ENCODE data around the gene KCNG2. TPM values are rescaled to one million over a fixed set of nuclear protein-coding genes. Genes with fewer than 3 reads are reported as not detected.

The KCNG2 gene
- total RNA-seq, 2 experiments from 2014 or later, result not detected

DNA sequence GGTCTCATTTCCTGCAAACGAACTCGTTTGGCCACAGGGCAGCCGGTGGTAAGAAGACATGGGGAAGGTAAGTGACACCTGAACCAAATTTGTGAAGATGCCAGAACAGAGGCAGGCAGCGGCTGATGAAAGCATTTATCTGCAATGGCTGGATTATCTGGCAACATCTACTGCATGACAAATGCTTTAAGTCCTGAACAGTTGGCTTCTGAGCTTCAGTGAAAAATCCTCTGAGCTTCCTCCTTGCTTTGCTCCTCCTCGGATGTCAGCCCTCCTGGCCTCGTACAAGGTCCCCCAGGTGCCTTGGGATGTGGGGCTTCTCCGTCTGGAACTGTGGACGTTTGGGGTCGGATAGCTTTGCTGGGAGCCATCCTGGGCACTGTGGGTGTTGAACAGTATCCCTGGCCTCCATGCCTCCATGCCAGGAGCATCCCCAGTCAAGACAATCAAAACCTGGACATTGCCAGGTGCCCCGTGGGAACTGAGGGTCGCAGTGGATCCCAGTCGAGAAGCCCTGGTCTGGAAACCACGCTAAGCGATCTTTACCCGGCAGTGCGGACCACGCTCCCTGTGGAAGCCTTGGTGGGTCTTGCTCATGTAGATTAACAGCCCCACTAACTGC is 49.3 kb downstream of the KCNG2 start:
- H3K27me3 Mint-ChIP-seq, result peaks cover 10% of the 10 kb centered on the region
- H3K4me1 Mint-ChIP-seq, result no peaks in the 10 kb centered on the region
- no peaks in the 10 kb centered on the region for H3K36me3 Mint-ChIP-seq (ENCODE audit: low read depth)
- ChIA-PET POLR2A (no interaction called here), CTCF (no interaction called here)
- DNase-seq, result no peak
- H3K9me3 Mint-ChIP-seq, result no peaks in the 10 kb centered on the region
- H3K4me3 Mint-ChIP-seq, result no peak overlapping the region
- H3K27ac Mint-ChIP-seq, result no peak overlapping the region

DNA sequence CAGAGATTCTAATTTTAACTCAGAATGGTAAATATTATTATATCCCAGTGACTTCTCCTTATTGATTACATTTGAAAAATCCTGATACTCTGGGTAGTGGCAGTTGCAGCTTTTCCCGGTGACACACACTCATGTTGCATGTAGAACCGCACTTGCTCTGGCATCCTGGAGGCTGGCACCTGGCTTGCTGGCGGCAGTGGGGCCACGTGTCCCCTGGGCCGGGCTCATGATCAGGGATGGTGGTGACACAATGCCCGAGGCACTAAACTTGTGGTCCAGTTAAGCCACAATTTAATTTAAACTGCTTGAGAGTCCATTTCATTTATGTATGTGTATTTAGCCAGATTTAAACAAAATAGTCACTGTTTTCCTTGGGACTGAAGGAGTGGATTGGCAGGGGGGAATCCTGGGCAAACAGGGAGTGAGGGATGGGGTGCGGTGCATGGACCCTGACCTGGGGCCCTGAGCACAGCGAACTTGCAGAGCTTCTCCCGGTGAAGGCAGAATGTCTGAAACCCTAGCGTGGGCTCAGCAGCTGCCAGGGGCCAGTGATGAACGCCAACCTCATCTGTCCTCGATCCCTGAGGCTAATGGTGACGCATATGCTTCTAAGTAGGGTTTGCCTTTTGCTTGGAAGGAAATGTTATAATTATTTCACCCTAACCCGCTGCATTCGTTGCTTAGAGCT is 50.0 kb downstream of the KCNG2 start:
- H3K27ac Mint-ChIP-seq, result no peak overlapping the region
- ChIA-PET POLR2A (no interaction called here), CTCF (no interaction called here)
- peaks cover 5% of the 10 kb centered on the region for H3K27me3 Mint-ChIP-seq
- H3K9me3 Mint-ChIP-seq, result no peaks in the 10 kb centered on the region
- H3K36me3 Mint-ChIP-seq (ENCODE audit: low read depth), result no peaks in the 10 kb centered on the region
- H3K4me1 Mint-ChIP-seq, result no peaks in the 10 kb centered on the region
- no peak for DNase-seq
- H3K4me3 Mint-ChIP-seq, result no peak overlapping the region

DNA sequence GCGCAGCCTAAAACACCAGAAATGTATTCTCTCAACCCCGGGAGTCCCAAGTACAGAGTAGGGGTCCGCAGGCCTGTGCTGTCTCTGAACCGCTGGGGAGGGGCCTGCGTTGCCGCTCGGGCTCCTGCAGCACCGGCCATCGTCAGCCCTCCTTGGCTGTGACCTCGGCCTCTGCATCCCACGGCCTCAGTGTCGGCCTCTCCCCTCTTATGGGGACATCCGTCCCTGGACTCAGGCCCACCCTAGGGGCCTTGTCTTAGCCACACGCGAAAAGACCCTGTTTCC is 50.5 kb downstream of the KCNG2 start:
- no peaks in the 10 kb centered on the region for H3K4me1 Mint-ChIP-seq
- no peak overlapping the region for H3K4me3 Mint-ChIP-seq
- POLR2A ChIA-PET, result no interaction called here

DNA sequence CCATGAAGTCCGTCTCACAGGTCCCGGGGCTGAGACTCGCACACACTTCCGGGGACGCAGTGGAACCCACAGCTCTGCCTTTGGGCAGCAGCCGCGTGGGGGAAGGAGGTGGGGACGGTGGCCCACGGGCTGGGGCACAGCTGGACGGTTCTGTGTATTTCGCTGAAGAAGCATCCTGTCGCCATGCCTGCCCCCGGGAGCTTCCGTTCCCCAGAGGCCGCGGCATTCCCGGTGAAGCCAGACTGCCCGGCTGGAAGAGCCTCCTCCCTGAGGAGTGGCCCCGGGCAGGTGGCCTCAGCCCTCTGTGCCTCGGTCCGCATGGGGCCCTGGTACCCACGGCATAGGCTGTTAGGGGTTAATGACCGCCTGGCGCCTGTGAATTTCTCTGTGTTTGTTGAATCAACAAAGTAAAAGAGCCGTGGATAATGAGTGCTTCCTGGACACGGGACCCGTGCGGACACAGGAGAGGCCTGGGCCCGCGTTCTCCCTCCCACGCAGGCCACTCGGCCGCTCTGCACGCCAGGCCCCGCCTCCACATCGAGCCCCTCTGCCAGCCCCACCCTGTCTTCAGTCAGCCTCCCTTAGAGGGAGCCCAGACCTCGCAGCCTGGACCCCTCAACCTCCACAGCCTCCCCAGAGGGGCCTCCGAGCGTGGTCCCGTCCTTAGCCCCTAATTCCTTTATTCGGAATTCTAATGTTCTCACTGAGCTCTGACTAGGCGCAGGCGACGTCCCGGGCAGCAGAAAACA is 51.0 kb downstream of the KCNG2 start:
- no peak for DNase-seq
- Mint-ChIP-seq H3K27me3 (peaks cover 3% of the 10 kb centered on the region), H3K4me1 (no peaks in the 10 kb centered on the region), H3K9me3 (no peaks in the 10 kb centered on the region), H3K27ac (no peak overlapping the region), H3K4me3 (no peak overlapping the region), H3K36me3 (ENCODE audit: low read depth) (no peaks in the 10 kb centered on the region)
- ChIA-PET POLR2A (no interaction called here), CTCF (no interaction called here)

More for the DNA sequence above, 50.5 kb downstream of the KCNG2 start:
- DNase-seq, result no peak
- CTCF ChIA-PET, result no interaction called here
- Mint-ChIP-seq H3K27me3 (peaks cover 3% of the 10 kb centered on the region), H3K27ac (no peak overlapping the region), H3K9me3 (no peaks in the 10 kb centered on the region), H3K36me3 (ENCODE audit: low read depth) (no peaks in the 10 kb centered on the region)

DNA sequence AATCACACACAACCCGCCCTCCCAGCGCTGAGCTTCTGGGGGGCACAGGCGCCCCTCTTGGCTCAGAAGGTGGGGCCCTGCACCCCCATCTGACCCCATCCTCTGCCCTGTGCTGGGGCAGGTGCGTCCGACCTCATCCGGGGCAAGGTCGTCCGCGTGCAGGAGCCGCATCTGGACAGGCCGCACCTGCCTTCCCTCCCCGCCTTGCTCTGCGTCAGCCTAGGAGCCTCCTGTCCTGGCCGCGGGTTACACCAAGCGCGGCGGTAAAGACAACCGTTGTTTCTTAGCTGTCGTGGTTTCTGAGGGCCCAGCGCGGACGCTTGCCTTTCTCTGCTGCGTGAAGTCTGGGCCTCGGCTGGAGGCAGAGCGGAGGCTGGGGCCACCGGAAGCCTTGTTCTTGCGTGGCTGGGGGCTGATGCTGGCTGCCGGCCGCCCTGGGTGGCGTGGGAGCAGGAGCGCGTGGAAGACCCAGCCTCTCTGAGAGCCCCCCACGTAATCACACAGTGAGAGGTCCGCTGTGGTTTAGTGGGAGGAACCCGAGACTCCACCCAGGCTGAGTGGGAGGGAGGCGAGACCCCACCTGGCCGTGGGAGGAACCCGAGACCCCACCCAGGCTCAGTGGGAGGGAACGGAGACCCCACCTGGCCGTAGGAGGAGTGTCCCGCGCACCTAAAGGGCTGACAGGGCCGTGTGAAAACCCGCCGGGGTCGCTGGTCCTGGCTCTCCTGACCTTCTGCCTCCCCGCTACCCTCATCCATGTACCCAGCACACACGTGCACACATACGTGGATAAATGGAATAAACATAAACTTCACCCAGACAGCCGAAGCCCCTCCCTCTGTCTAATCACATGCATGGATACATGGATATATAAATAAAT is 51.8 kb downstream of the KCNG2 start:
- H3K27me3 Mint-ChIP-seq, result no peaks in the 10 kb centered on the region
- H3K27ac Mint-ChIP-seq, result no peak overlapping the region
- H3K9me3 Mint-ChIP-seq, result no peaks in the 10 kb centered on the region
- H3K4me3 Mint-ChIP-seq, result no peak overlapping the region
- ChIA-PET CTCF (no interaction called here), POLR2A (no interaction called here)
- no peaks in the 10 kb centered on the region for H3K4me1 Mint-ChIP-seq
- no peaks in the 10 kb centered on the region for H3K36me3 Mint-ChIP-seq (ENCODE audit: low read depth)
- no peak for DNase-seq

DNA sequence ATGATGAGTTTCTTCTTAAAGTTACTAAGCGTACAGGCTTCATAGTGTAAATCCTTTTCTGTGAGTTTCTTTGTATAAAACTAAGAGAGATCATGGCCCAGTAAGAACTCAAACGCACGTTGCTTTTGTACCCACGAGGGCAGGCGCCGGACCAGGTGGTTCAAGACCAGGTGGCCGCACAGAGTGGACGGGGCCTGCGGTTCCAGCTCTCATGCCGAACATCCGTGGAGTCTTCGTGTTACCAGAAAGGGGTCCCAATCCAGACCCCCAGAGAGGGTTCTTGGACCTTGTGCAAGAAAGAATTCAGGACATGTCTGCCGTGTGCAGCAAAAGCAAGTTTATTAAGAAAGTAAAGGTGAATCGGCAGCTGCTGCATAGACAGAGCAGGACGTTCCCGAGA is 53.0 kb downstream of the KCNG2 start:
- CTCF ChIA-PET, result no interaction called here
- H3K9me3 Mint-ChIP-seq, result no peaks in the 10 kb centered on the region
- POLR2A ChIA-PET, result no interaction called here
- H3K27me3 Mint-ChIP-seq, result no peaks in the 10 kb centered on the region
- no peaks in the 10 kb centered on the region for H3K36me3 Mint-ChIP-seq (ENCODE audit: low read depth)
- no peak for DNase-seq
- H3K27ac Mint-ChIP-seq, result no peak overlapping the region
- no peak overlapping the region for H3K4me3 Mint-ChIP-seq
- H3K4me1 Mint-ChIP-seq, result no peaks in the 10 kb centered on the region

DNA sequence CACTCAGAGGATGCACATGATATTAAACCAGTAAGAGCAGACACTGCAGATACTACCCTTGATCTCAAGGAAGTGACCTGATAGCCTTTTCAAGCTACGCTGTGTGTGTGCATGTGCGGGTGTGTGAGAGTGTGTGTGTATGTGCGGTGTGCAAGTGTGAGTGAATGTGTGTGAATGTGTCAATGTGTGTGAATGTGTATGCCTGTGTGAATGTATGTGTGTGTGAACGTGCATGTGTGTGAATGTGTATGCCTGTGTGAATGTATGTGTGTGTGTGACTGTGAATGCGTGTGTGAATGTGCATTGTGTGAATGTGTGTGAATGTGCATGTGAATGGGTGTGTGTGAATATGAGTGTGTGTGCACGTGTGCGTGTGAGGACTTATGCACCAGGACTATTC is 53.8 kb downstream of the KCNG2 start:
- no peak for DNase-seq
- Mint-ChIP-seq H3K4me1 (no peaks in the 10 kb centered on the region), H3K9me3 (no peaks in the 10 kb centered on the region), H3K27ac (no peak overlapping the region), H3K4me3 (no peak overlapping the region), H3K36me3 (ENCODE audit: low read depth) (no peaks in the 10 kb centered on the region), H3K27me3 (no peaks in the 10 kb centered on the region)
- POLR2A ChIA-PET, result no interaction called here
- CTCF ChIA-PET, result no interaction called here

DNA sequence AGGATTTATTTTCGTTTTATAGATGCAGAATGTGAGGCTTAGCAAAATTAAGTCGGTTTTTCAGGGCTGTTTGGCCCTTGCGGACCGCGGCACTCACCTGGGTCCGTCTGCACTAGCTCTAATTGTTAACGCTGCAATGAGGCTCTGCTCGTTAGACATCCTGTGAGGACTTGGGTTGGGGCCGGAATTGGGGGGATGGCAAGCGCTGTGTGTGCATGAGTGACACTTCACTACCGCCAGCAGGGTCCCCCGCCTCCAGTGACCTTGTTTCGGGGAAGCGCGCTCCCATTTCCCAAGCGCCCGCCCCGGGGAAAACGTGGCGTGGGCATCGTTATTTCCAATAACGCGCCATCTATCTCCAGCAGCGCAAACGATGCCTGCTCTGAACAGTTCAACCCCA is 54.2 kb downstream of the KCNG2 start:
- H3K4me3 Mint-ChIP-seq, result no peak overlapping the region
- no peaks in the 10 kb centered on the region for H3K27me3 Mint-ChIP-seq
- no peaks in the 10 kb centered on the region for H3K36me3 Mint-ChIP-seq (ENCODE audit: low read depth)
- H3K4me1 Mint-ChIP-seq, result no peaks in the 10 kb centered on the region
- ChIA-PET POLR2A (no interaction called here), CTCF (no interaction called here)
- DNase-seq, result no peak
- no peak overlapping the region for H3K27ac Mint-ChIP-seq
- H3K9me3 Mint-ChIP-seq, result no peaks in the 10 kb centered on the region

DNA sequence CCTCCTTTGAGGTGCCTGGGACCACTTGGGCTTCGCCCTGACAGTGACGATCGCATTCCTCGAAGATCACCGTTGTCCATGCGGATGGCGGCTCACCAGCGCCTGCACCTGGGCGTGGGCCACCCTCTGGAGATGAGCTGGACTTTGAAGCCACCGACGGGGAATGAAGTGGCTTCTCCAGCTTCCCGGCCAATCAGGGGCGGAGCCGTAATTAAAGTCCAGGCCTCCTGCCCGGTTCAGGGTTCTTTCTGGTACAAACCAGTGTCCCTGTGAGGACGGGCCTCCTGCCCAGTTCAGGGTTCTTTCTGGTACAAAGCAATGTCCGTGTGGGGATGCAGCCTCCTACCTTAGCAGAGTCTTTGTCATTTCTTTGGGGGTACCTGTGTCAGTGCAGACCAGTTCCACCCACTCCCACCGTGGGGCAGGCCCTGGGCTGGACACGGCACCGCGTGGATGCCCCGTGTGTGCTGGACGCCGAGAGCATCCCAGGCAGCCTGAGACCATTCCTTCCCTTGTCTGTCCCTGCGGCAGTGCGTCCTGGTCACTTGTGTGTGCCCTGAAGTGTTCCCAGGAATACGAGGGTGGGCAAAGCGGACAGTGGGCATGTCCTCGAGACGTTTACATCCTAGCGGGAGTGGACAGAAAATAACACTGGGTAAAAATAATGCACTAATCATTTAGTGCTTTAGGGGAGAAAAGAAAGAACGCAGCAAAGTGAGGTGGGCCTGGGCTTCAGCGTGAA is 55.0 kb downstream of the KCNG2 start:
- no peak overlapping the region for H3K27ac Mint-ChIP-seq
- no peaks in the 10 kb centered on the region for H3K27me3 Mint-ChIP-seq
- no peaks in the 10 kb centered on the region for H3K36me3 Mint-ChIP-seq (ENCODE audit: low read depth)
- H3K4me3 Mint-ChIP-seq, result no peak overlapping the region
- H3K4me1 Mint-ChIP-seq, result no peaks in the 10 kb centered on the region
- ChIA-PET CTCF (no interaction called here), POLR2A (no interaction called here)
- DNase-seq, result no peak
- no peaks in the 10 kb centered on the region for H3K9me3 Mint-ChIP-seq

DNA sequence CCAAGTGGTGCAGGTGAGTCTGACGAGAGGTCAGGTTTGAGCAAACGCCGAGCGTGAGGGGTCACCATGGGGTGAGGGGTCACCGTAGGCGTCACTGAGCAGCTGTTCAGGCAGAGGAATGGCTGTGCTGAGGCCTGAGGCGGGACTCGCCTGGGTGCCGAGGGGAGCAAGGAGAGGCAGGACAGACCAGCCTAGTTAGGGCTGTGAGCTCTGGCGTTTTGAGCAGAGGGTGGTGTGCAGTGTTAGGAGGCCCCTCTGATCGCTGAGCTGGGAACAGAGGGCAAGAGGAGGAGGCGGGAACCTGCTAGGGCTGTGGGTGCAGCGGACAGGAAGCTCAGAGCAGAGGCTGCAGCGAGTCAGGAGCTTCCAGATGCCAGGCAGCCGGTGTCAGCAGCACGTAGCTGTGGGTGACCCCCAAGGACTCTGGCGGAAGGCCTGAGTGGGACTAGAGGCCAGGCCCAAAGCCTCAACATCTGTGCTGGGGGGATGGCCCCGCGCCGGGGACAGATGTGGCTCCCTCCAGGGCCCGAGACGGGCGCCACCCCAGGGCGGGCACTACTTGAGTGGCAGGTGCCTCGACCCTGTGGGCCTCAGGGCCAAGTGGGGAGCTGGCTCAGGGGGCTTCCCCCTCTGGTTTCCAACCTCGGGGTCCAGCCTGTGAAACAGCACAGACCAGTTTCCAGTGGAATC is 55.7 kb downstream of the KCNG2 start:
- ChIA-PET CTCF (no interaction called here), POLR2A (no interaction called here)
- no peaks in the 10 kb centered on the region for H3K36me3 Mint-ChIP-seq (ENCODE audit: low read depth)
- H3K9me3 Mint-ChIP-seq, result no peaks in the 10 kb centered on the region
- H3K4me1 Mint-ChIP-seq, result no peaks in the 10 kb centered on the region
- H3K4me3 Mint-ChIP-seq, result no peak overlapping the region
- no peak overlapping the region for H3K27ac Mint-ChIP-seq
- H3K27me3 Mint-ChIP-seq, result no peaks in the 10 kb centered on the region
- no peak for DNase-seq

DNA sequence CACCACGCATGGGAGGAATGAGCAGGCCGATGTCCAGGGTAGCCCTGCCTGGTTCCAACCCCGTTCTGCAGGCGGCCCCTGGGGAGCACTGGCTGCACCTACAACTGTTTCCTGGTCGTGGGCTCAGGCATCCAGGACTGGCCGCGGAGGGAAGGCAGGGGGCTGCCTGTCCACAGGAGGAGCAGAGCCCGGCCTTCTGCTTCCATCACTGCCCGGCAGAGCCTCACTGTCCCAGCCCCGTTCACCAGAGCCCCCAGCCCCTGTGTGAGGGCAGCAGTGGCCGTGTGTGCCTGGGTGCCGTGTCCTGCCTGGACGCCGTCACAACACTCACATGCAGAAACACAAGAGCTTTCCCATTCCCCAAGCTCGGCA is 56.2 kb downstream of the KCNG2 start:
- H3K27me3 Mint-ChIP-seq, result no peaks in the 10 kb centered on the region
- H3K9me3 Mint-ChIP-seq, result no peaks in the 10 kb centered on the region
- no peaks in the 10 kb centered on the region for H3K4me1 Mint-ChIP-seq
- DNase-seq, result no peak
- H3K27ac Mint-ChIP-seq, result no peak overlapping the region
- ChIA-PET POLR2A (no interaction called here), CTCF (no interaction called here)
- no peak overlapping the region for H3K4me3 Mint-ChIP-seq
- H3K36me3 Mint-ChIP-seq (ENCODE audit: low read depth), result no peaks in the 10 kb centered on the region

DNA sequence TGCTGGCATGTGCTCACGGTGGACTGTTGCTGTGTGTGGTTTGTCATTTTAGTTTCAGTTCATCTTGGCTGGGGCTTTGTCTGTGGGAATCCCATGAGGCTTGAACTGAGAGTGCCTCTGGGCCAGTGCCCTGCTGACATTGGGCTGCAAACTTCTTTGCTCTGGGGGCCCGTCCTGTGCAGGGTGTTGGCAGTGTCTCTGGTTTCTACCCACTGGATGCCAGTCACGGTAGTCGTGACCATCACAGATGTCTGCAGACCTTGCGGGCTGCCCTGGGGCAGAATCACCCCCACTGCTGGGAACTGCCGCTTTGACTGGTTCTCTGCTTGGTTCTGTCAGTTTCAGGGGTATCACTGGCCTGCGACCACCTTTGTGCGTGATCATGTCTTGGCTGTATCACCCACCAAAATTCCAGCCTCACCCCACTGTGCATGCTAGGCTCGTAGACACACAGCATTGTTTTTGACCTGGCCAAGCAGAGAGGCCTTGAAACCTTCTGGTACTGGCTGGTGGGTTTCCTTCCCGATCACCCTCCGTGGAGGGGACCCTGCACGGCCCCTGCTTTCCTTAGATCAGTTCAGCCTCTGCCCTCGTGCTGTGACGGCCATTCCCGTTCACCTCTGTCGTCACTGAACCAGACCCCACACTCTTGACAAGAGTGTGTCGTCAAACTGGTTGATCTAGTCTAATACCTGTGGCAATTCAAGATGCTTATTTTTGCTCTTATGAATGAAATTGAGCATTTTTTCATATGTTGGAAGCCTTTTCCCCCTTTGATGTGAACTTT is 57.6 kb downstream of the KCNG2 start:
- CTCF ChIA-PET, result no interaction called here
- no peak overlapping the region for H3K4me3 Mint-ChIP-seq
- no peaks in the 10 kb centered on the region for H3K36me3 Mint-ChIP-seq (ENCODE audit: low read depth)
- H3K4me1 Mint-ChIP-seq, result no peaks in the 10 kb centered on the region
- POLR2A ChIA-PET, result interaction anchor here (0.6 kb wide), 1 partner anchor 264 kb away, joined by 3 read pairs; no protein-coding TSS in a partner anchor
- no peak overlapping the region for H3K27ac Mint-ChIP-seq
- H3K27me3 Mint-ChIP-seq, result no peaks in the 10 kb centered on the region
- no peak for DNase-seq
- no peaks in the 10 kb centered on the region for H3K9me3 Mint-ChIP-seq

Data from activated CD4-positive, alpha-beta memory T cell treated with anti-CD3 and anti-CD28 coated beads, Interleukin-2, amount 10 ng/mL, durations not matched to agents 7 days and 5 days (primary cell).